AG10803 (cell line): ENCODE results near the gene CIAO3.

Source experiments
- DNase-seq: peaks from one replicate; pipeline ENCODE4 v3.0.0; 2010; ENCODE audit warnings: low read depth
- H3K4me3 ChIP-seq: 2 replicates; pipeline ENCODE4 v1.5.1; 2011; ENCODE audit warnings: mild to moderate bottlenecking, low read length, control low read depth
- CTCF ChIP-seq: conservative IDR thresholded peaks from 2 replicates; pipeline ENCODE4 v1.5.1; 2011; ENCODE audit warnings: mild to moderate bottlenecking, low read length, control low read depth, inconsistent platforms

Gene CIAO3

GRCh38 chr16:768428-768827 is 27.6 kb upstream of the CIAO3 start:
- DNase-seq = no peak
- no peak for TF ChIP-seq CTCF
- no peak overlapping the region for H3K4me3 ChIP-seq

GRCh38 chr16:767743-768235 is 27.0 kb upstream of the CIAO3 start:
- TF ChIP-seq CTCF = no peak
- DNase-seq = no peak
- no peak overlapping the region for H3K4me3 ChIP-seq

DNA sequence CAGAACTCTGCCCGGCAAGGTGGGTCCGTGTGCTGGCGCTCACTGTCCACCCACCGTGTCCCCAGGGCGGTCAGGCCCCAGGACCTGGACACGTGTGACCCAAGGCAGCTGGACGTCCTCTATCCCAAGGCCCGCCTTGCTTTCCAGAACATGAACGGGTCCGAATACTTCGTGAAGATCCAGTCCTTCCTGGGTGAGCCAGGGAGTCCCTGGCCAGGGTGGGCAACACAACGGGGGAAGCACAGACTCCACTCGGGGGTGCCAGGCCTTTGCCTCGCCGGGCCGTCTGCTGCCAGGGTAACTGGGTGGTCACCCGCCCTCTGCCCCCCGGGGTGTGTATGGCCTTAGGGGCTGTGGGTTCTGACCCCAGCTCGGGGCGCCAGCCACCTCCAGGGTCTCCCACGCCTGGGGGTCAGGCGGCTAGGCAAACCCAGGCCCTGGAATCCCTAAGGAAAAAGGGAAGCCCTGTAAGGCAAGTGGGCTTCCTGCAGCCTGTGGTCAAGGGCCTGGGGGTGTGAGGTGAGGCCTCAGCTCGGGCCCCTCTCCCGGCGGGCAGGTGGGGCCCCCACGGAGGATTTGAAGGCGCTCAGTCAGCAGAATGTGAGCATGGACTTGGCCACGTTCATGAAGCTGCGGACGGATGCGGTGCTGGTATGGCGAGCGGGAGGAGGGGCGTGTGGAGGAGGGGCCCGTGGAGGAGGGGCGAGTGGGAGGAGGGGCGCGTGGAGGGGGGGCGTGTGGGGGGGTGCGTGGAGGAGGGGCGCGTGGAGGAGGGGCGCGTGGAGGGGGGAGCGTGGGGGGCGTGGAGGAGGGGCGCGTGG is 26.2 kb upstream of the CIAO3 start:
- TF ChIP-seq CTCF = no peak
- H3K4me3 ChIP-seq = no peak overlapping the region
- DNase-seq = no peak

DNA sequence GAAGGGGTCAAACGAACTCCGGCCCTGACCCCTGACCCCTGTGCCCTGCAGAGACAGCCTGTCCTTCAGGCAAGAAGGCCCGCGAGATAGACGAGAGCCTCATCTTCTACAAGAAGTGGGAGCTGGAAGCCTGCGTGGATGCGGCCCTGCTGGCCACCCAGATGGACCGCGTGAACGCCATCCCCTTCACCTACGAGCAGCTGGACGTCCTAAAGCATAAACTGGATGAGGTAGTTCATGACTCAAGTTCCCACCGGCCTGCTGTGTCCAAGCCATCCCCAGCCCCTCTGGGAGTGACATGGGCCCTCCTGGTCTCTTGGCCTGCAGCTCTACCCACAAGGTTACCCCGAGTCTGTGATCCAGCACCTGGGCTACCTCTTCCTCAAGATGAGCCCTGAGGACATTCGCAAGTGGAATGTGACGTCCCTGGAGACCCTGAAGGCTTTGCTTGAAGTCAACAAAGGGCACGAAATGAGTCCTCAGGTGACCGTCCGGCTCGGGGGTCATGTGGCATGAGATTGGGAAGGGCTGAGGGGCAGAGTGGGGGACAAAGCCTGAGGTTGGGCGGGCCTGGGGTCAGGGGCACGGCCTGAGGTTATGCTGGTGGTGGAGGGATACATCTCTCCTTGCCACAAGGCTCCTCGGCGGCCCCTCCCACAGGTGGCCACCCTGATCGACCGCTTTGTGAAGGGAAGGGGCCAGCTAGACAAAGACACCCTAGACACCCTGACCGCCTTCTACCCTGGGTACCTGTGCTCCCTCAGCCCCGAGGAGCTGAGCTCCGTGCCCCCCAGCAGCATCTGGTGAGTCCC is 25.4 kb upstream of the CIAO3 start:
- no peak overlapping the region for H3K4me3 ChIP-seq
- DNase-seq = no peak
- no peak for TF ChIP-seq CTCF

GRCh38 chr16:765488-765865 is 24.7 kb upstream of the CIAO3 start:
- TF ChIP-seq CTCF = no peak
- DNase-seq = no peak
- no peak overlapping the region for H3K4me3 ChIP-seq

GRCh38 chr16:764848-765487 is 24.2 kb upstream of the CIAO3 start:
- TF ChIP-seq CTCF = no peak
- no peak for DNase-seq
- H3K4me3 ChIP-seq = no peak overlapping the region
